Ectodermal cell (in vitro differentiated cells): ENCODE data around the gene METAP2.
"Not testable (repeated sequence)": the region's sequence is repeated elsewhere in the genome, so short reads cannot be mapped to it uniquely, and the experiment has no call there.

Experiments
- H3K27ac ChIP-seq: 2 replicates; pipeline ENCODE4 v1.7.0; 2013; ENCODE audit warnings: mild to moderate bottlenecking, low read depth, low read length; ENCODE audit not compliant: insufficient read depth, poor library complexity, severe bottlenecking
- H3K27me3 ChIP-seq: 2 replicates; pipeline ENCODE4 v1.7.0; 2013; ENCODE audit warnings: mild to moderate bottlenecking, low read length; ENCODE audit not compliant: insufficient read depth, control insufficient read depth, poor library complexity, severe bottlenecking
- H3K36me3 ChIP-seq: one replicate; pipeline ENCODE4 v1.7.0; 2013; ENCODE audit warnings: low read length; ENCODE audit not compliant: control insufficient read depth, insufficient read depth
- H3K4me1 ChIP-seq: one replicate; pipeline ENCODE4 v1.7.0; 2013; ENCODE audit warnings: low read length; ENCODE audit not compliant: control insufficient read depth, insufficient read depth
- H3K4me3 ChIP-seq: 2 replicates; pipeline ENCODE4 v1.7.0; 2013; ENCODE audit warnings: low read depth, low read length, control low read depth; ENCODE audit not compliant: insufficient read depth
- H3K9me3 ChIP-seq: 2 replicates; pipeline ENCODE4 v1.7.0; 2013; ENCODE audit warnings: mild to moderate bottlenecking, low read length, moderate library complexity; ENCODE audit not compliant: control insufficient read depth
- WGBS, 2 experiments: methylation state at CpG; one replicate each; pipeline ENCODE4 v1.1.7; 2013; ENCODE audit warnings: missing lambda C conversion rate in 2 of 2; 5-methylcytosine and 5-hydroxymethylcytosine counted together

Gene METAP2

GRCh38 chr12:95445884-95446505, 28.0 kb upstream of the METAP2 start:
- Histone ChIP-seq H3K4me3 (no peak overlapping the region), H3K36me3 (no peaks in the 10 kb centered on the region), H3K27me3 (peaks cover 12% of the 10 kb centered on the region), H3K4me1 (peaks cover 15% of the 10 kb centered on the region), H3K9me3 (no peaks in the 10 kb centered on the region), H3K27ac (no peak overlapping the region)
- 80 to 83% methylated on average over 8 of the region's 8 CpGs for WGBS, 2 experiments

- Histone ChIP-seq H3K4me3 (no peak overlapping the region), H3K4me1 (peaks cover 15% of the 10 kb centered on the region), H3K36me3 (no peaks in the 10 kb centered on the region), H3K27ac (no peak overlapping the region), H3K27me3 (peaks cover 12% of the 10 kb centered on the region), H3K9me3 (no peaks in the 10 kb centered on the region)
- 10 to 11% methylated on average over 22 of the region's 22 CpGs for WGBS, 2 experiments
Observed at GRCh38 chr12:95446506-95446900, 27.4 kb upstream of the METAP2 start.

GRCh38 chr12:95449656-95450055, 24.3 kb upstream of the METAP2 start:
- H3K9me3 ChIP-seq, H3K27ac ChIP-seq, H3K4me1 ChIP-seq, H3K36me3 ChIP-seq, H3K4me3 ChIP-seq: not testable (repeated sequence)
- H3K27me3 ChIP-seq, result peaks cover 12% of the 10 kb centered on the region
- WGBS, 2 experiments, result 97 to 100% methylated on average over 1 of the region's 1 CpG

- H3K9me3 ChIP-seq, H3K36me3 ChIP-seq, H3K4me1 ChIP-seq, H3K27ac ChIP-seq, H3K4me3 ChIP-seq, H3K27me3 ChIP-seq: not testable (repeated sequence)
- 87 to 97% methylated on average over 2 of the region's 2 CpGs for WGBS, 2 experiments
Observed at GRCh38 chr12:95452501-95452900, 21.5 kb upstream of the METAP2 start.

GRCh38 chr12:95453881-95454280, 20.1 kb upstream of the METAP2 start:
- H3K27ac ChIP-seq, H3K4me3 ChIP-seq, H3K36me3 ChIP-seq, H3K27me3 ChIP-seq, H3K9me3 ChIP-seq, H3K4me1 ChIP-seq: not testable (repeated sequence)
- WGBS, 2 experiments, result 92 to 98% methylated on average over 1 of the region's 1 CpG

GRCh38 chr12:95454780-95455215, 19.2 kb upstream of the METAP2 start:
- H3K4me1 ChIP-seq, H3K27ac ChIP-seq, H3K27me3 ChIP-seq, H3K36me3 ChIP-seq, H3K9me3 ChIP-seq, H3K4me3 ChIP-seq: not testable (repeated sequence)
- 91 to 93% methylated on average over 6 of the region's 6 CpGs for WGBS, 2 experiments

- not testable (repeated sequence) for H3K27ac ChIP-seq, H3K4me3 ChIP-seq, H3K27me3 ChIP-seq, H3K4me1 ChIP-seq, H3K9me3 ChIP-seq, H3K36me3 ChIP-seq
- 89 to 93% methylated on average over 8 of the region's 8 CpGs for WGBS, 2 experiments
Observed at GRCh38 chr12:95457605-95458004, 16.3 kb upstream of the METAP2 start.

GRCh38 chr12:95458761-95459160, 15.2 kb upstream of the METAP2 start:
- no peaks in the 10 kb centered on the region for H3K27me3 ChIP-seq
- H3K36me3 ChIP-seq, result no peaks in the 10 kb centered on the region
- no peak overlapping the region for H3K27ac ChIP-seq
- H3K4me1 ChIP-seq, result no peaks in the 10 kb centered on the region
- WGBS, 2 experiments, result 82 to 83% methylated on average over 2 of the region's 2 CpGs
- H3K9me3 ChIP-seq, result no peaks in the 10 kb centered on the region
- H3K4me3 ChIP-seq, result no peak overlapping the region

GRCh38 chr12:95459310-95459709, 14.6 kb upstream of the METAP2 start:
- Histone ChIP-seq H3K36me3 (no peaks in the 10 kb centered on the region), H3K4me1 (no peaks in the 10 kb centered on the region), H3K27ac (no peak overlapping the region), H3K9me3 (no peaks in the 10 kb centered on the region), H3K4me3 (no peak overlapping the region), H3K27me3 (no peaks in the 10 kb centered on the region)
- 93 to 96% methylated on average over 3 of the region's 3 CpGs for WGBS, 2 experiments

- Histone ChIP-seq H3K36me3 (no peaks in the 10 kb centered on the region), H3K9me3 (no peaks in the 10 kb centered on the region), H3K4me1 (no peaks in the 10 kb centered on the region), H3K27me3 (no peaks in the 10 kb centered on the region), H3K27ac (no peak overlapping the region), H3K4me3 (no peak overlapping the region)
- WGBS, 2 experiments, result 95 to 100% methylated on average over 1 of the region's 1 CpG
Observed at GRCh38 chr12:95460105-95460504, 13.8 kb upstream of the METAP2 start.

GRCh38 chr12:95460896-95461295, 13.1 kb upstream of the METAP2 start:
- WGBS, 2 experiments, result 88 to 100% methylated on average over 1 of the region's 1 CpG
- Histone ChIP-seq H3K36me3 (no peaks in the 10 kb centered on the region), H3K27me3 (no peaks in the 10 kb centered on the region), H3K4me1 (no peaks in the 10 kb centered on the region), H3K4me3 (no peak overlapping the region), H3K27ac (no peak overlapping the region), H3K9me3 (no peaks in the 10 kb centered on the region)
